BE2C (cell line): Measurements from ENCODE around the gene PHF20.

ENCODE experiments used
- DNase-seq: peaks from one replicate; pipeline ENCODE4 v3.0.0-alpha.2; 2020
- H3K27me3 ChIP-seq: fragments of 250-450 bp; sonication (Bioruptor Pico); 2 replicates; pipeline ENCODE4 v1.5.1; 2020; ENCODE audit warnings: mild to moderate bottlenecking
- H3K36me3 ChIP-seq: fragments of 250-450 bp; sonication (Bioruptor Pico); 2 replicates; pipeline ENCODE4 v1.5.1; 2020; ENCODE audit warnings: mild to moderate bottlenecking
- H3K4me1 ChIP-seq: fragments of 250-450 bp; sonication (Bioruptor Pico); 2 replicates; pipeline ENCODE4 v1.5.1; 2020
- H3K4me3 ChIP-seq: 2 replicates; pipeline ENCODE4 v1.5.1; 2011; ENCODE audit warnings: low read depth, low read length
- H3K9me3 ChIP-seq: fragments of 250-450 bp; sonication (Bioruptor Pico); 2 replicates; pipeline ENCODE4 v1.5.1; 2020
- CTCF ChIP-seq: IDR thresholded peaks from 2 replicates; pipeline ENCODE4 v1.5.1; 2012; ENCODE audit warnings: mild to moderate bottlenecking, low read depth, low read length

The PHF20 gene

GRCh38 chr20:35767683-35768481 lies 3.9 kb upstream of the PHF20 start:
- Histone ChIP-seq H3K27me3 (no peaks in the 10 kb centered on the region), H3K36me3 (no peaks in the 10 kb centered on the region), H3K4me3 (no peak overlapping the region), H3K9me3 (peaks cover 7% of the 10 kb centered on the region), H3K4me1 (peaks cover 5% of the 10 kb centered on the region; the same call in 1 of the 2 replicates)
- DNase-seq, result no peak
- no peak for TF ChIP-seq CTCF

DNA sequence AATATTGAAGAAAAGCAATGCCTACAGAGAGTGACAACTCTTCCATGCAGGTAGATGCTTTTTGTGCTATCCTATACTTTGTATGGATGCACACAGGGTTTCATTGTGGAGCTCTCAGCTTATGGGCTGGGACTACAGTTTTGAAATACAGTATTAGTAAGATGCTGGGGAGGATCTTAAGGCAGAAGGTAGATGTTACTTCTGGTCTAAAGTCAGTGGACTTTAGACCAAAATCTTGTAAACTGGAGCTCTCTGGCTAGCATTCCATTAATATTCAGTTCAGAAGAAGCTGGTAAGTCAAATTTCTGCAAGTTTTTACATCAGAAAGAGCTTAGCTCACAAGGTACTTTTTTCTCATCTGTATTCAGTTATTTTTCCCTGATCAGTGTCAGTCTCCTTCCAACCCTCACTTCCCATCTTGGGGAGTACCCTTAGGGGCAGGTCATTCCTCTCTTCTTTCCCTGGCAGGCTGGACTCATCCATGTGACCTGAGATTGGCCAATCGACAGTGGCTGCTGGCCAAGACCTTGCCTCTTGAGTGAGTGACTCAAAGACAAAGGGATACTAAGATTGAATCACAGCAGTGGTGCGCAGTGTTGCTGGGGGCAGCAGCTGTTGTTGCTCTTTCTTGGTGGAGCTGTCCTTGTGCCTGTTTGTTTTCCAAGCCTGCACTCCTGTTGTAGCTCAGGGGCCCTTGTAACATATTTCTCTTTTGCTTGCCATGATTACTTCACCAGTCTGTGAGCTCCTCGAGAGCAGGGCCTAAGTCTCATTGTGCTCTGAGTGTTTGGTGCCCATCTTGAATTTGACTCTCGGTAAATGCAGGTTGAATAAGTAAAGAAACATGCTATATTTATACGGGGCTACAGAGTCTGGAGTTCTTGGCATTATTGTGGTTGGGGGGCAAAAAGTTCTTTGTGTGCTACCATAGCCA lies 2.8 kb upstream of the PHF20 start:
- Histone ChIP-seq H3K36me3 (no peaks in the 10 kb centered on the region), H3K4me3 (no peak overlapping the region)
- DNase-seq, result peak; percentile 78

GRCh38 chr20:35771367-35771688 lies 487 bp upstream of the PHF20 start:
- Histone ChIP-seq H3K9me3 (peaks cover 7% of the 10 kb centered on the region), H3K4me1 (peaks cover 14% of the 10 kb centered on the region; the same call in 1 of the 2 replicates), H3K27me3 (no peaks in the 10 kb centered on the region), H3K36me3 (peaks cover 2% of the 10 kb centered on the region; the same call in 1 of the 2 replicates), H3K4me3 (no peak overlapping the region)
- no peak for TF ChIP-seq CTCF
- DNase-seq, result no peak

More for the DNA sequence above, 2.8 kb upstream of the PHF20 start:
- H3K4me1 ChIP-seq, result peaks cover 9% of the 10 kb centered on the region; the same call in 1 of the 2 replicates
- TF ChIP-seq CTCF, result no peak
- H3K9me3 ChIP-seq, result peaks cover 7% of the 10 kb centered on the region
- no peaks in the 10 kb centered on the region for H3K27me3 ChIP-seq

DNA sequence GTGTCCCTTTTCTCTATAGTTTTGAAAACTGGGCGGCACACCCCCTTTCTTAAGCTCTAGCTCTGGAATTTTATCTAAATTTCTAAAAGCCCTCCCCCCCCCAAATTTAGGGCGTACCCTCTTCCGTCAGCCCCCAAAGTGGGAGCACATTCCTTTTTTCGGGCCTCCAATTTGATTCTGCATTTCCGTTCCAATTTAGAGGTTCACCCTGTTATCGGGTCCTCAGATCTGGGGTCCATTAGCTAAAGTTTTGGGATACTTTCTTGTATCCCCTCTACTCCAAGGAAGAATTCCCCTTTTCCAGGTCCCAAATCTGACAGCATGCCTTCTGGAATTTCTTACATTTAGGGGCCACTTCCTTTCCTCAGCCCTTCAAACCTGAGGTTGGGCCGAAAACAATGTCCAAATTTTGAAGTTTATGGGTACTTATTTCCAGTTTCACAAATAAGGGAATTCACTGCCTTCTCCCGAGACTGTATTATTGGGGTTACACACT lies 796 bp downstream of the PHF20 start:
- Histone ChIP-seq H3K9me3 (peaks cover 7% of the 10 kb centered on the region), H3K4me1 (peaks cover 24% of the 10 kb centered on the region), H3K36me3 (peaks cover 2% of the 10 kb centered on the region; the same call in 1 of the 2 replicates), H3K27me3 (no peaks in the 10 kb centered on the region), H3K4me3 (peak overlapping the region; percentile 83)
- TF ChIP-seq CTCF, result no peak
- no peak for DNase-seq

- peaks cover 7% of the 10 kb centered on the region for H3K9me3 ChIP-seq
Measured at GRCh38 chr20:35773154-35773751, 1.4 kb downstream of the PHF20 start.

More at GRCh38 chr20:35773154-35773751, 1.4 kb downstream of the PHF20 start:
- Histone ChIP-seq H3K4me1 (peaks cover 24% of the 10 kb centered on the region), H3K27me3 (no peaks in the 10 kb centered on the region), H3K4me3 (peak overlapping the region; percentile 83), H3K36me3 (peaks cover 2% of the 10 kb centered on the region; the same call in 1 of the 2 replicates)
- TF ChIP-seq CTCF, result no peak
- no peak for DNase-seq
